C4-2B (cell line): ENCODE results near the gene TMEM179.

Experiments used
- H3K27ac ChIP-seq: fragments of 450-650 bp; 2 replicates; pipeline ENCODE4 v1.5.1; 2017
- ZFX ChIP-seq: fragments of 450-650 bp; IDR thresholded peaks from 2 replicates; pipeline ENCODE4 v1.6.1; 2017
- TF ChIP-seq, protein P1 (sequence below): fragments of 450-650 bp; conservative IDR thresholded peaks from 2 replicates; pipeline ENCODE4 v1.5.1; 2017; ENCODE audit warnings: mild to moderate bottlenecking

TMEM179 gene

DNA sequence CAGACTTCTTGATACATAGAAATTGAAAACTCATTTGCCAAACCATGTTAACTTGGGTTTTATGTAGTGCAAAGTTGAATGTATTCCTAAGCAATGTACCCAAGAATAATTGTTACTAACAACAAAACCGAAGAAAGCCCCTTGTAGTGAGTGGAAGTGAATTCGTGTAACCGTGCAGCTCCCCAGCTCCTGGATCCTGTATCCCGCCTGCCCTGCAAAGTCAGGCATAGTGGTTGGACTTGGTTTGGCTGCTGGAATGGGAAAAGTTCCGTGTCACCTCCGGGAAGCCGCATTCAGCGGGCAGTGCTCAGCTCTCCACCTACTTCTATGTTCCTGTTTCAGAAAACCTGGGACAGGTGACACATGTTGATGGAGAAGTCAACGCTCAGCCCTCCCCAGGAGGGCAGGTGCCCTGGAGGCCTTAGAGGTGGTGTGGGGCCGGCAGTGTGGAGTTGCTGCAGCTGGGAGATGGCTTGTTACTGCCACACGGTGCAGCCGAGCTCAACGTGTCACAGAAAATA, 54.2 kb downstream of the TMEM179 start:
- no peak overlapping the region for H3K27ac ChIP-seq

DNA sequence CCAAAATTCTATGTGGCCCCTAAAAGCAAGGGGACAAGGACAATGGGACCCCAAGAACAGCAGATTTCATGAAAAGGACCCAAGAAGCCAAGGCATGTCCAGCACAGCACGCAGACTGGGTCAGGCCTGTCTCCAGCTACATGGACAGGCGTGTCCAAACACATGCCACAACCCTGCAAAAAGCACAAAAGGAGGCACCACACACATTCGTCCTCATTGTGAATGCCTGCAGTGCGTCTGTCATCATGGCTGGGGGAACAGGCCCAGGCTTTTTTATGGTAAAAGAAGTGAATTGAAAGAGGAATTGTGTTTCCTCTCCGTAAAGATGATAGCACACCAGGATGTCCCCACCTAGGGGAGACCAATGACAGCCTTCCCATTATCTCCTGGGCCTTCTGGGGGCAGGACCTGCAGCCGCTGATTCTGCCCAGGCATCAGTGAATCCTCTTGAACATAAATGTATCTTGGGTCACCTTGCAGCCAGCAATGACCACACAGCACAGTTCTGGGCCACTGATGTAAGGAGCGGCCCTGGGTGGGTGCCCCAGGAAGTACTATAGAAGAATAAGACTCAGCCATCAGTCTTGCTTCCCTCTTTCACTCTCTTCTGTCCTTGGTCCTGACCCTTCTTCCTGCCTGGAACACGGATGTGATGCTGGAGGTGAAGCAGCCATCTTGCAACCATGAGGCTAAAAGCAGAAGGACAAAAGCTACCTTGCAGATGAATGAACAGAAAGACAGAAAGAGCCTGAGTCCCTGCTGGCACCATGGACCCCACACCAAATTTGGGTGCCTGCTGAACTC, 54.8 kb downstream of the TMEM179 start:
- TF ChIP-seq, protein P1, sequence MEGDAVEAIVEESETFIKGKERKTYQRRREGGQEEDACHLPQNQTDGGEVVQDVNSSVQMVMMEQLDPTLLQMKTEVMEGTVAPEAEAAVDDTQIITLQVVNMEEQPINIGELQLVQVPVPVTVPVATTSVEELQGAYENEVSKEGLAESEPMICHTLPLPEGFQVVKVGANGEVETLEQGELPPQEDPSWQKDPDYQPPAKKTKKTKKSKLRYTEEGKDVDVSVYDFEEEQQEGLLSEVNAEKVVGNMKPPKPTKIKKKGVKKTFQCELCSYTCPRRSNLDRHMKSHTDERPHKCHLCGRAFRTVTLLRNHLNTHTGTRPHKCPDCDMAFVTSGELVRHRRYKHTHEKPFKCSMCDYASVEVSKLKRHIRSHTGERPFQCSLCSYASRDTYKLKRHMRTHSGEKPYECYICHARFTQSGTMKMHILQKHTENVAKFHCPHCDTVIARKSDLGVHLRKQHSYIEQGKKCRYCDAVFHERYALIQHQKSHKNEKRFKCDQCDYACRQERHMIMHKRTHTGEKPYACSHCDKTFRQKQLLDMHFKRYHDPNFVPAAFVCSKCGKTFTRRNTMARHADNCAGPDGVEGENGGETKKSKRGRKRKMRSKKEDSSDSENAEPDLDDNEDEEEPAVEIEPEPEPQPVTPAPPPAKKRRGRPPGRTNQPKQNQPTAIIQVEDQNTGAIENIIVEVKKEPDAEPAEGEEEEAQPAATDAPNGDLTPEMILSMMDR = no peak
- no peak for TF ChIP-seq ZFX
- no peak overlapping the region for H3K27ac ChIP-seq

More for the DNA sequence above, 54.2 kb downstream of the TMEM179 start:
- TF ChIP-seq ZFX = no peak
- TF ChIP-seq, protein P1 = no peak

DNA sequence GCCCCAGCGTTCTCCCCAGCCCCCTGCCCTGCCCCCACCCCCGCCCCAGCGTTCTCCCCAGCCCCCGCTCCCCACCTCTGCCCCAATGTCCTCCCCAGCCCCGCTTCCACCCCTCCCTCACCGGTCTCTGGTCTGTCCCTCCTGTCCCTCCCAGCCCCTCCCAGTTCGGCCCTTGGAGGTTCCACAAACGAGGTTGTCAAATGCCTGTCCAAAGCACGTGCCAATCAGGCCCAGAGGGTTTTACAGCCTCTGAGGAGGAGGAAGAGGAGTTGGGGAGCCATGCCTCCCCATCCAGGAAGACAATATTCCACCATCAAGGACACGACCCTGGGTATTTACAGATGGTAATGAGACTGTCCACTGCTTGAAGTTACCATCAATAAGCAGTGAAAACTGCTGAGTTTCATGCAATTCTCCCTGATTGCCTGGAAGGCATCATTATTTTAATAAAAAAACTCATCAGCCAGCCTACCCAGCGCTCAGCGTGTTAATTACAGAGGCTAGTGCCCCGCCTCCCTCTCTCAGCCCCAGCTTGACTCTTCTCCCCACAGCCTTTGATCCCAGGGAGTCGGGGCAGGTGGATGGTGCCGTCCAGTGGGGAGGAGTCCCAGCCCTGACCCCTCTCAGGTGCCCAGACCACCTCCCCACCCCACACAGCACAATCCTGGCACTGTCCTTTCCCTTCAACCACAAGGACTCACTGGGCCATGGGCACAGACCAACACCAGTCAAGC, 55.6 kb downstream of the TMEM179 start:
- no peak for TF ChIP-seq ZFX
- TF ChIP-seq, protein P1 = no peak
- no peak overlapping the region for H3K27ac ChIP-seq

DNA sequence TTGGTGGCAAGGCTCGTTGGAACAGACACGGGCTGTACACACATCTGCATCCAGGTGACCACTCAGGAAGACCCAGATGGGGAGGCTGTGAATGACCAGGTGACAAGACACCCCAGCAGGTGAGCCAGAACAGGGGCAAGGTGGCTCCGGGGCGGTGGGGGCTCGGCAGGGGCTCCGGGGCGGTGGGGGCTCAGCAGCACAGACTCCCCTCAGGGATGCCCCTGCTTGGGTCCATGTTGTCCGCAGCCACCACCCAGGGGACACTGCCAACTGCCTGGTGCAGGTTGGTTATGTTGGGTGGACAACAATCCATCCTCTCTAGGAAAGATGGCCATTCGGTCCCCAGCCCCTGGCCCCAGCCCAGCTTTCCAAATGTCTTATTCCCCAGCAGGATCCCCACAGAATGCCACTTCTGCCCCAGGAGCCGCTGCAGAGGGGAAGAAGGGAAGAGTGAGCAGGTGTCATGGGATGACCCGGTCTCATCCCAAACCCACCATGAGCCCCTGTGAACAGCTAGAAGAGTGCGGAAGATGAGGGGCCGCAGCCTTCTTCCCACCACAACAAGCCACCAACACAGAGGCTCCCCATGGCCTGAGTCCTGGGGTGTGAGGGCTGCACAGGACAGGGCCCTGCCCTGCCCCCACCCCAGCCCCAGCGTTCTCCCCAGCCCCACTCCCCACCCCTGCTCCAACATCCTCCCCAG, 56.4 kb downstream of the TMEM179 start:
- no peak for TF ChIP-seq ZFX
- TF ChIP-seq, protein P1 = no peak
- H3K27ac ChIP-seq = no peak overlapping the region

DNA sequence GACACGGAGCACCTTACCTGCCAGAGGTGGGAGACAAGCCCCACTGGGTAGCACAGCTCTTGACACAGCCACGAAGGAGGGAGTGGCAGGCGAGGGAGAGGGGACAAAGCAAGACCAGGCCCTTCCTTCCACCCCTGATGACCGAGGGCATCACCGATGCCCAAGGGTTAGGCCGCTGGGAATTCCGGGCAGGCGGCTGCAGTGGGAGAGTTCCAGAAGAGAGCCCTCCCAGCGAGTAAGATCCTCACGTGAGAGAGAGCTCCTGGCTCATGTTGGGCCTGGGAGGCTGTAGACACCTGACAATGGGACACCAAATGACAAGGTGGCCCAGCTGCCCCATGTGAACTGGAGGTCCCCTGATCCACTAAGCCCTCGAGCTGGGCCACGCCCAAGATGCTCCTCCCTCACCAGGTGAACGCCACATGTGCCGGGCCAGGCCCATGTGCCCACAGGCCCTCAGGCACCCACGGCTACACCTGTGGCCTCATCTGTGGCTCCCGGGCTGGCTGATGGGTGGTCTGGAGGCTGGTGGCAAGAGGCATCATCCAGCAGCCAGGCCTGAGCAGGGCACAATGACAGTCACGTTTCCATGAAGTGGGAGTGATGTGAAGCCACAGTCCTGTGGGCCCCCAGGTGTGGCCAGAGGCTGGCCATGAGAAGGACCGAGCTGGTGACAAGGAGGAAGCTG, 57.1 kb downstream of the TMEM179 start:
- H3K27ac ChIP-seq = no peak overlapping the region
- no peak for TF ChIP-seq ZFX
- TF ChIP-seq, protein P1 = no peak

DNA sequence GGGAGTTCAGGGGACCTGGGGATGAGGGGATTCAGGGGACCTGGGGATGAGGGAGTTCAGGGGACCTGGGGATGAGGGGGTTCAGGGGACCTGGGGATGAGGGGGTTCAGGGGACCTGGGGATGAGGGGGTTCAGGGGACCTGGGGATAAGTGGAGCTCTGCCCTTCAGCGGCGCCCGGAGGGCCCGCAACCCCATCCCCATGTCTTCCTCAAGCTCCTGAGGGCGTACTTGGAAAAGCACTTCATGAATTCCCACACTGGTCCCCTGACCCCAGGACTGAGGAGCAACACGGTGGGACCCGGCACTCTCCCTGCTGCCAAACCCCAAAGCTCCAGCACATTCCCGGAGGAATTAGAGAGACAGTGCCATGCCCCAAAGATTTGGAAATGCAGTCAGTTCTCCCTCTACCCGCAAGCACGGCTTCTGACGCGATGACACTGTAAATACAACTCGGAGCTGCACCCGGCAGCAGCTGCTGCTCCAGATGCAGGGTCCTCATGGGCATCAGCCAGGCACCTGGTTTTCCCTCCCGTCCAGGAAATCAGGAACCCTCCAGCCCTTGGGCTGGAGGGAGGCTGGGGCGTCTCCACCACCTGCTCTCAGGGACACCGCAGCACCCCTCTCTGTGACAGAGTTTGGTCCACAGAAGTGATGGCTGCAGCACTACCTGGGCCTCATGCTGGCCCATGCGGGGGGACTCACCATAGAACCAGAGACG, 57.8 kb downstream of the TMEM179 start:
- no peak overlapping the region for H3K27ac ChIP-seq
- TF ChIP-seq ZFX = no peak
- TF ChIP-seq, protein P1 = no peak
